SK-N-SH treated with all-trans-retinoic acid at 6 μM for 48 hours (cell line): ENCODE measurements around the gene H19.

Source experiments
- ATAC-seq: fragments of 200-7000 bp; cut with Tn5 transposase; 3 replicates; pipeline ENCODE4 v1.9.1; 2020; ENCODE audit warnings: mild to moderate bottlenecking, moderate library complexity
- ARNTL ChIP-seq: fragments of 450-650 bp; formaldehyde crosslinking; IDR thresholded peaks from 2 replicates; pipeline ENCODE4 v1.5.0; 2020; ENCODE audit warnings: low read depth, mild to moderate bottlenecking, moderate library complexity, borderline replicate concordance
- BACH2 ChIP-seq: fragments of 250-450 bp; sonication (Bioruptor Pico); IDR thresholded peaks from 2 replicates; pipeline ENCODE4 v1.9.0; 2021; ENCODE audit warnings: mild to moderate bottlenecking, borderline replicate concordance
- CSDC2 ChIP-seq: fragments of 250-450 bp; sonication (Bioruptor Pico); IDR thresholded peaks from 2 replicates; pipeline ENCODE4 v1.5.0; 2020; ENCODE audit warnings: mild to moderate bottlenecking, moderate library complexity
- CSRNP3 ChIP-seq: fragments of 250-450 bp; sonication (Bioruptor Pico); IDR thresholded peaks from 2 replicates; pipeline ENCODE4 v1.5.1; 2021; ENCODE audit warnings: mild to moderate bottlenecking, moderate library complexity
- ESRRG ChIP-seq: fragments of 250-450 bp; sonication (Bioruptor Pico); IDR thresholded peaks from 2 replicates; pipeline ENCODE4 v1.6.1; 2021; ENCODE audit warnings: mild to moderate bottlenecking
- GLIS3 ChIP-seq: fragments of 250-450 bp; sonication (Bioruptor Pico); IDR thresholded peaks from 2 replicates; pipeline ENCODE4 v1.5.0; 2020; ENCODE audit warnings: mild to moderate bottlenecking, moderate library complexity
- ISL1 ChIP-seq: fragments of 250-450 bp; sonication (Bioruptor Pico); IDR thresholded peaks from 2 replicates; pipeline ENCODE4 v2.1.2; 2022; ENCODE audit warnings: mild to moderate bottlenecking, moderate library complexity
- OSR1 ChIP-seq: fragments of 250-450 bp; sonication (Bioruptor Pico); IDR thresholded peaks from 2 replicates; pipeline ENCODE4 v1.8.0; 2022; ENCODE audit warnings: moderate library complexity, mild to moderate bottlenecking, inconsistent platforms
- POU6F1 ChIP-seq: fragments of 250-450 bp; sonication (Bioruptor Pico); IDR thresholded peaks from 2 replicates; pipeline ENCODE4 v1.8.0; 2021; ENCODE audit warnings: low read depth, mild to moderate bottlenecking, moderate library complexity, borderline replicate concordance
- PPARA ChIP-seq: fragments of 250-450 bp; sonication (Bioruptor Pico); IDR thresholded peaks from 2 replicates; pipeline ENCODE4 v1.5.0; 2020; ENCODE audit warnings: mild to moderate bottlenecking, borderline replicate concordance
- RARB ChIP-seq: fragments of 250-450 bp; sonication (Bioruptor Pico); IDR thresholded peaks from 2 replicates; pipeline ENCODE4 v1.8.0; 2021; ENCODE audit warnings: mild to moderate bottlenecking, moderate library complexity
- SNAI2 ChIP-seq: fragments of 250-450 bp; sonication (Bioruptor Pico); IDR thresholded peaks from 2 replicates; pipeline ENCODE4 v1.5.0; 2020; ENCODE audit warnings: mild to moderate bottlenecking, moderate library complexity
- TCF4 ChIP-seq: fragments of 250-450 bp; sonication (Bioruptor Pico); IDR thresholded peaks from 2 replicates; pipeline ENCODE4 v1.8.0; 2021; ENCODE audit warnings: mild to moderate bottlenecking, moderate library complexity, borderline replicate concordance
- TOX ChIP-seq: fragments of 250-450 bp; sonication (Bioruptor Pico); IDR thresholded peaks from 2 replicates; pipeline ENCODE4 v1.8.0; 2021; ENCODE audit warnings: mild to moderate bottlenecking, moderate library complexity, borderline replicate concordance
- ZC3H10 ChIP-seq: fragments of 250-450 bp; sonication (Bioruptor Pico); IDR thresholded peaks from 2 replicates; pipeline ENCODE4 v1.5.1; 2021; ENCODE audit warnings: mild to moderate bottlenecking, moderate library complexity
- ZFP3 ChIP-seq: fragments of 250-450 bp; sonication (Bioruptor Pico); IDR thresholded peaks from 2 replicates; pipeline ENCODE4 v1.5.0; 2020; ENCODE audit warnings: mild to moderate bottlenecking, moderate library complexity
- ZFP30 ChIP-seq: fragments of 450-650 bp; formaldehyde crosslinking; IDR thresholded peaks from 2 replicates; pipeline ENCODE4 v1.5.0; 2022; ENCODE audit warnings: mild to moderate bottlenecking, moderate library complexity
- ZNF565 ChIP-seq: fragments of 450-650 bp; formaldehyde crosslinking; conservative IDR thresholded peaks from 2 replicates; pipeline ENCODE4 v1.5.0; 2020; ENCODE audit warnings: low read depth, mild to moderate bottlenecking, moderate library complexity
- ZNF70 ChIP-seq: fragments of 450-650 bp; formaldehyde crosslinking; IDR thresholded peaks from 2 replicates; pipeline ENCODE4 v1.5.0; 2020; ENCODE audit warnings: mild to moderate bottlenecking, moderate library complexity
- ZNF8 ChIP-seq: fragments of 450-650 bp; formaldehyde crosslinking; IDR thresholded peaks from 2 replicates; pipeline ENCODE4 v1.5.0; 2020; ENCODE audit warnings: mild to moderate bottlenecking, moderate library complexity
- TF ChIP-seq, protein P1 (sequence below): fragments of 250-450 bp; sonication (Bioruptor Pico); IDR thresholded peaks from 2 replicates; pipeline ENCODE4 v1.8.0; 2020; ENCODE audit warnings: mild to moderate bottlenecking, moderate library complexity, borderline replicate concordance
- TF ChIP-seq, protein P2 (sequence below): fragments of 250-450 bp; sonication (Bioruptor Pico); IDR thresholded peaks from 2 replicates; pipeline ENCODE4 v1.5.1; 2020; ENCODE audit warnings: low read depth, mild to moderate bottlenecking, moderate library complexity
- TF ChIP-seq, protein P3 (sequence below): fragments of 250-450 bp; sonication (Bioruptor Pico); IDR thresholded peaks from 2 replicates; pipeline ENCODE4 v1.5.0; 2020; ENCODE audit warnings: mild to moderate bottlenecking, moderate library complexity

H19 gene

GRCh38 chr11:2039198-2039759 lies 41.6 kb upstream of the H19 start:
- ATAC-seq, result no peak
- TF ChIP-seq, protein P1, sequence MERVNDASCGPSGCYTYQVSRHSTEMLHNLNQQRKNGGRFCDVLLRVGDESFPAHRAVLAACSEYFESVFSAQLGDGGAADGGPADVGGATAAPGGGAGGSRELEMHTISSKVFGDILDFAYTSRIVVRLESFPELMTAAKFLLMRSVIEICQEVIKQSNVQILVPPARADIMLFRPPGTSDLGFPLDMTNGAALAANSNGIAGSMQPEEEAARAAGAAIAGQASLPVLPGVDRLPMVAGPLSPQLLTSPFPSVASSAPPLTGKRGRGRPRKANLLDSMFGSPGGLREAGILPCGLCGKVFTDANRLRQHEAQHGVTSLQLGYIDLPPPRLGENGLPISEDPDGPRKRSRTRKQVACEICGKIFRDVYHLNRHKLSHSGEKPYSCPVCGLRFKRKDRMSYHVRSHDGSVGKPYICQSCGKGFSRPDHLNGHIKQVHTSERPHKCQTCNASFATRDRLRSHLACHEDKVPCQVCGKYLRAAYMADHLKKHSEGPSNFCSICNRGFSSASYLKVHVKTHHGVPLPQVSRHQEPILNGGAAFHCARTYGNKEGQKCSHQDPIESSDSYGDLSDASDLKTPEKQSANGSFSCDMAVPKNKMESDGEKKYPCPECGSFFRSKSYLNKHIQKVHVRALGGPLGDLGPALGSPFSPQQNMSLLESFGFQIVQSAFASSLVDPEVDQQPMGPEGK (CRISPR knock-in tag), result no peak
- TF ChIP-seq TOX (CRISPR knock-in tag) (no peak), TCF4 (CRISPR knock-in tag) (no peak), PPARA (CRISPR knock-in tag) (no peak), CSDC2 (CRISPR knock-in tag) (no peak), ZNF70 (no peak), ISL1 (CRISPR knock-in tag) (no peak), SNAI2 (CRISPR knock-in tag) (no peak), ZFP30 (CRISPR knock-in tag) (no peak), ZFP3 (CRISPR knock-in tag) (no peak), ZC3H10 (CRISPR knock-in tag) (no peak), ESRRG (CRISPR knock-in tag) (no peak), ZNF565 (no peak)

DNA sequence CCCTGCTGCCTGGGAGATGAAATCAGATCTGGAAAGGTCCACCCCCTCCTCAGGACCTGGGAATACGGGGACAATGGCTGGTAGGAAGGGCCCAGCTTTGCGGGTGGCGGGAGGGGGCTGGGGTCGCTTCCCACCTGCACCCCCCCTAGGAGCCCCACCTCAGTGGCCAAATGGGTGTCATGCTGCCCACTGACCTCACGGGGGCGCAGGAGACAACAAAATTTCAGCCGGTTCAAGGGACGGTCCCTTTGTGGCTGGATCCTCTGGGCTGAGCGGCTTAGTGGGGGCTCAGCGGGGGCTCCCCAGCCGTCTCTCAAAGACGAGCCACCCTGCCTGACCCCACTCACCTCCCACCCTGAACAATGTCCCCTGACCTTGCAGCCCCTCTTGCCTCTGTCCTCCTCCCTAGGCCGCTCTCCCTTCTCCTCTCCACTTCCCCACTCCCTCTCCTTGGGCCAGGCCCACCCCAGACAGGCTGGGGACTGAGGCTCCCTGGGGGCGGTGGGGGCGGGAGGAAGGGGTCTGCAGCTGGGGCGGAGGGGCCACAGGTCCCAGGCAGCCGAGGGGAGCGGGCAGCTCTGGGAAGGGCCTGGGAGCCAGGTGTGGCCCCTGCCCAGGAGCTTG lies 39.3 kb upstream of the H19 start:
- ATAC-seq, result peak; percentile 66; the same call in 2 of the 3 replicates
- TF ChIP-seq ESRRG (CRISPR knock-in tag) (no peak), SNAI2 (CRISPR knock-in tag) (no peak), RARB (no peak), ZNF70 (no peak), ZFP30 (CRISPR knock-in tag) (no peak), POU6F1 (no peak), GLIS3 (CRISPR knock-in tag) (no peak), ARNTL (no peak)
- TF ChIP-seq, protein P2, sequence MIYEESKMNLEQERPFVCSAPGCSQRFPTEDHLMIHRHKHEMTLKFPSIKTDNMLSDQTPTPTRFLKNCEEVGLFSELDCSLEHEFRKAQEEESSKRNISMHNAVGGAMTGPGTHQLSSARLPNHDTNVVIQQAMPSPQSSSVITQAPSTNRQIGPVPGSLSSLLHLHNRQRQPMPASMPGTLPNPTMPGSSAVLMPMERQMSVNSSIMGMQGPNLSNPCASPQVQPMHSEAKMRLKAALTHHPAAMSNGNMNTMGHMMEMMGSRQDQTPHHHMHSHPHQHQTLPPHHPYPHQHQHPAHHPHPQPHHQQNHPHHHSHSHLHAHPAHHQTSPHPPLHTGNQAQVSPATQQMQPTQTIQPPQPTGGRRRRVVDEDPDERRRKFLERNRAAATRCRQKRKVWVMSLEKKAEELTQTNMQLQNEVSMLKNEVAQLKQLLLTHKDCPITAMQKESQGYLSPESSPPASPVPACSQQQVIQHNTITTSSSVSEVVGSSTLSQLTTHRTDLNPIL, result no peak
- TF ChIP-seq, protein P3, sequence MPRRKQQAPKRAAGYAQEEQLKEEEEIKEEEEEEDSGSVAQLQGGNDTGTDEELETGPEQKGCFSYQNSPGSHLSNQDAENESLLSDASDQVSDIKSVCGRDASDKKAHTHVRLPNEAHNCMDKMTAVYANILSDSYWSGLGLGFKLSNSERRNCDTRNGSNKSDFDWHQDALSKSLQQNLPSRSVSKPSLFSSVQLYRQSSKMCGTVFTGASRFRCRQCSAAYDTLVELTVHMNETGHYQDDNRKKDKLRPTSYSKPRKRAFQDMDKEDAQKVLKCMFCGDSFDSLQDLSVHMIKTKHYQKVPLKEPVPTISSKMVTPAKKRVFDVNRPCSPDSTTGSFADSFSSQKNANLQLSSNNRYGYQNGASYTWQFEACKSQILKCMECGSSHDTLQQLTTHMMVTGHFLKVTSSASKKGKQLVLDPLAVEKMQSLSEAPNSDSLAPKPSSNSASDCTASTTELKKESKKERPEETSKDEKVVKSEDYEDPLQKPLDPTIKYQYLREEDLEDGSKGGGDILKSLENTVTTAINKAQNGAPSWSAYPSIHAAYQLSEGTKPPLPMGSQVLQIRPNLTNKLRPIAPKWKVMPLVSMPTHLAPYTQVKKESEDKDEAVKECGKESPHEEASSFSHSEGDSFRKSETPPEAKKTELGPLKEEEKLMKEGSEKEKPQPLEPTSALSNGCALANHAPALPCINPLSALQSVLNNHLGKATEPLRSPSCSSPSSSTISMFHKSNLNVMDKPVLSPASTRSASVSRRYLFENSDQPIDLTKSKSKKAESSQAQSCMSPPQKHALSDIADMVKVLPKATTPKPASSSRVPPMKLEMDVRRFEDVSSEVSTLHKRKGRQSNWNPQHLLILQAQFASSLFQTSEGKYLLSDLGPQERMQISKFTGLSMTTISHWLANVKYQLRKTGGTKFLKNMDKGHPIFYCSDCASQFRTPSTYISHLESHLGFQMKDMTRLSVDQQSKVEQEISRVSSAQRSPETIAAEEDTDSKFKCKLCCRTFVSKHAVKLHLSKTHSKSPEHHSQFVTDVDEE (CRISPR knock-in tag), result no peak

GRCh38 chr11:2035382-2035781 lies 37.7 kb upstream of the H19 start:
- ATAC-seq, result no peak
- TF ChIP-seq PPARA (CRISPR knock-in tag) (no peak), BACH2 (CRISPR knock-in tag) (no peak), ISL1 (CRISPR knock-in tag) (no peak), SNAI2 (CRISPR knock-in tag) (no peak), ZNF8 (CRISPR knock-in tag) (no peak), CSRNP3 (CRISPR knock-in tag) (no peak), RARB (no peak), POU6F1 (no peak), ZNF70 (no peak), TOX (CRISPR knock-in tag) (no peak), ESRRG (CRISPR knock-in tag) (no peak), ZFP3 (CRISPR knock-in tag) (no peak), GLIS3 (CRISPR knock-in tag) (no peak), ARNTL (no peak), ZC3H10 (CRISPR knock-in tag) (no peak), OSR1 (no peak), CSDC2 (CRISPR knock-in tag) (no peak)
- TF ChIP-seq, protein P2, result no peak
